GM12878 (cell line): ENCODE measurements around the gene WDR59. TPM values are rescaled to one million over a fixed set of nuclear protein-coding genes. Genes with fewer than 3 reads are reported as not detected.

Source experiments
- ATAC-seq: fragments of 200-7000 bp; cut with Tn5 transposase; 3 replicates; pipeline ENCODE4 v1.9.1; 2020; ENCODE audit warnings: mild to moderate bottlenecking, moderate library complexity
- BruUV-seq: library from RNA; stranded (reverse); fragments of 400-500 nt; replicated peaks from 2 replicates; lab custom pipeline; 2021; lab: Mats Ljungman, UMichigan
- CTCF ChIA-PET: fragments of 300-600 bp; sonication (Branson Sonifier 250); formaldehyde crosslinking; extraction: SDS; loops from one replicate; lab custom pipeline; 2021; ENCODE audit warnings: inconsistent platforms; lab: Yijun Ruan, JAX
- POLR2A ChIA-PET: fragments of 350-600 bp; formaldehyde crosslinking; extraction: SDS; loops from one replicate; lab custom pipeline; 2021; ENCODE audit warnings: inconsistent platforms; lab: Charles Lee
- RAD21 ChIA-PET: fragments of 300-600 bp; sonication (Branson Sonifier 250); formaldehyde crosslinking; loops from one replicate; lab custom pipeline; 2023; ENCODE audit warnings: antibody characterized with exemption; ENCODE audit not compliant: unreplicated experiment; lab: Charles Lee
- SMC1A ChIA-PET: fragments of 300-600 bp; sonication (Branson Sonifier 250); formaldehyde crosslinking; loops from one replicate; lab custom pipeline; 2023; ENCODE audit not compliant: unreplicated experiment, uncharacterized antibody; lab: Charles Lee
- DNase-seq: peaks from one replicate; pipeline ENCODE4 v3.0.0-alpha.2; 2011; ENCODE audit warnings: low read depth, low spot score
- FAIRE-seq: peaks from 3 replicates; lab custom pipeline; 2011; peaks lifted over from hg19 to GRCh38; lab: Jason Lieb, UNC
- H2AFZ ChIP-seq: 2 replicates; pipeline ENCODE4 v1.6.0; 2011; ENCODE audit warnings: low read depth, low read length, control low read depth; ENCODE audit not compliant: control insufficient read depth
- H3K27ac ChIP-seq: 2 replicates; pipeline ENCODE4 v1.5.1; 2011; ENCODE audit warnings: control low read depth; ENCODE audit not compliant: control insufficient read depth, insufficient read depth
- H3K27me3 ChIP-seq, 2 experiments: replicated peaks in 1 of 2; 2 replicates each; pipeline versions ENCODE4 v1.6.0 to v1.6.1; 2011; ENCODE audit warnings: low read length in 1 of 2; ENCODE audit not compliant: control insufficient read depth in 2 of 2, insufficient read depth in 2 of 2
- H3K36me3 ChIP-seq, 2 experiments: 2 replicates each; pipeline ENCODE4 v1.5.1; 2011; ENCODE audit warnings: low read length in 1 of 2; ENCODE audit not compliant: control insufficient read depth in 2 of 2, insufficient read depth in 2 of 2
- H3K4me1 ChIP-seq: 2 replicates; pipeline ENCODE4 v1.6.1; 2011; ENCODE audit warnings: mild to moderate bottlenecking, low read length, moderate library complexity, mixed read lengths; ENCODE audit not compliant: control insufficient read depth, insufficient read depth
- H3K4me2 ChIP-seq: 2 replicates; pipeline ENCODE4 v1.6.0; 2011; ENCODE audit warnings: control low read depth; ENCODE audit not compliant: control insufficient read depth, insufficient read depth
- H3K4me3 ChIP-seq: fragments of 200-600 bp; sonication (generic); 2 replicates; pipeline ENCODE4 v1.5.1; 2016
- H3K79me2 ChIP-seq: 2 replicates; pipeline ENCODE4 v1.6.0; 2011; ENCODE audit warnings: low read length; ENCODE audit not compliant: control insufficient read depth, insufficient read depth
- H3K9ac ChIP-seq: 2 replicates; pipeline ENCODE4 v1.8.0; 2011; ENCODE audit warnings: low read length, control low read depth, mixed read lengths; ENCODE audit not compliant: control insufficient read depth, insufficient read depth
- H3K9me3 ChIP-seq: replicated peaks from 3 replicates; pipeline ENCODE4 v1.5.1; 2011; ENCODE audit warnings: mild to moderate bottlenecking, low read length; ENCODE audit not compliant: control insufficient read depth, insufficient read depth
- H4K20me1 ChIP-seq: 2 replicates; pipeline ENCODE4 v1.6.0; 2011; ENCODE audit not compliant: control insufficient read depth, insufficient read depth
- KLF5 ChIP-seq: fragments of 450-650 bp; IDR thresholded peaks from 2 replicates; pipeline ENCODE4 v1.6.1; 2014; ENCODE audit warnings: mild to moderate bottlenecking; ENCODE audit not compliant: partially characterized antibody
- PRDM15 ChIP-seq: fragments of 450-650 bp; formaldehyde crosslinking; IDR thresholded peaks from 2 replicates; pipeline ENCODE4 v1.4.0; 2020; ENCODE audit warnings: mild to moderate bottlenecking, moderate library complexity
- RFX5 ChIP-seq: IDR thresholded peaks from 2 replicates; pipeline ENCODE4 v1.6.1; 2011; ENCODE audit warnings: low read depth, low read length, improper control_type of control experiment
- WGBS: methylation state at CpG from one replicate; pipeline ENCODE4 v1.1.6; 2016; ENCODE audit warnings: low lambda C conversion rate; ENCODE audit not compliant: insufficient replicate concordance, insufficient coverage; ENCODE audit errors: missing lambda C conversion rate; 5-methylcytosine and 5-hydroxymethylcytosine counted together
- in situ Hi-C: fragments of 300-500 bp; cut with MboI; formaldehyde crosslinking; loops from 9 replicates; pipeline ENCODE4 v1.14.3; 2018; ENCODE audit warnings: mixed read lengths
- intact Hi-C: fragments of 100-400 bp; cut with micrococcal nuclease; formaldehyde crosslinking; loops from one replicate; pipeline ENCODE4 v1.14.2; 2022; ENCODE audit not compliant: unreplicated experiment
- polyA plus RNA-seq, 11 experiments: library from polyadenylated mRNA; depleted of rRNA in 4 of 11; unstranded in 6 of 11; stranded (reverse) in 5 of 11; fragments of >200 nt; fragmentation: Nextera tagmentation in 4 of 11; fragmentation: Illumina TruSeq in 1 of 11; extraction: Ambion mirVana in 4 of 11; extraction: Trizol in 1 of 11; gene quantifications; 1 replicate in 1 of 11; 2 replicates in 10 of 11; pipeline versions ENCODE4 v1.2.1 to v1.2.3, GENCODE V29; 2011 to 2016; ENCODE audit warnings: inconsistent platforms in 2 of 11, missing spikeins in 2 of 11, low read depth in 1 of 11
- total RNA-seq, 4 experiments: library from RNA; depleted of rRNA in 3 of 4; stranded (reverse); fragments of >200 nt in 3 of 4; fragmentation: Illumina TruSeq in 1 of 4; extraction: Trizol in 1 of 4; gene quantifications; 2 replicates each; pipeline versions ENCODE4 v1.2.1 to v1.2.3, GENCODE V29; 2013 to 2021
- TF ChIP-seq, protein P1 (sequence below): IDR thresholded peaks from 2 replicates; pipeline ENCODE4 v1.6.1; 2012; ENCODE audit warnings: mild to moderate bottlenecking, low read depth, low read length

Gene WDR59
- total and polyA plus RNA-seq, 10 of the 15 experiments (the other 5 are each of a cell fraction or from before 2014, with no cell fraction given) = 9.7 to 78.4 (median 24.5) TPM

- no peak for TF ChIP-seq PRDM15 (CRISPR knock-in tag)
- ATAC-seq (no peak), DNase-seq (no peak), FAIRE-seq (no peak)
- no peaks in the 10 kb centered on the region for H3K79me2 ChIP-seq
- H2AFZ ChIP-seq = no peak overlapping the region
- CTCF ChIA-PET = interaction anchor here (1.5 to 2.1 kb wide), 2 partner anchors 15 to 234 kb away, joined by 4 to 11 read pairs; no protein-coding TSS in a partner anchor
- H3K4me2 ChIP-seq = no peak overlapping the region
- H3K27me3 ChIP-seq = no peaks in the 10 kb centered on the region
- H4K20me1 ChIP-seq = no peaks in the 10 kb centered on the region
- RAD21 ChIA-PET = no interaction called here
- no peak overlapping the region for H3K9ac ChIP-seq
- H3K36me3 ChIP-seq = peaks cover 1 to 7% of the 10 kb centered on the region in 2 experiments; a peak in 2 of 4 replicates
- POLR2A ChIA-PET = no interaction called here
- intact Hi-C loops = loop anchor here (5.0 kb wide), 1 partner anchor 235 kb away; no protein-coding TSS in a partner anchor
- no peak overlapping the region for H3K4me3 ChIP-seq
- BruUV-seq = no TSS peak
- SMC1A ChIA-PET = no interaction called here
- H3K4me1 ChIP-seq = no peaks in the 10 kb centered on the region
- no peak overlapping the region for H3K27ac ChIP-seq
- H3K9me3 ChIP-seq = no peaks in the 10 kb centered on the region
- in situ Hi-C loops = no loop called here
- 96% methylated on average over 7 of the region's 7 CpGs for WGBS
These were observed 107.2 kb downstream of the WDR59 start for GRCh38 chr16:74877706-74878105.

GRCh38 chr16:74874912-74875546 is 109.9 kb downstream of the WDR59 start:
- in situ Hi-C loops = no loop called here
- Histone ChIP-seq H3K4me1 (no peaks in the 10 kb centered on the region), H3K36me3 (peaks cover 1 to 7% of the 10 kb centered on the region in 2 experiments; a peak in 2 of 4 replicates), H2AFZ (no peak overlapping the region), H4K20me1 (no peaks in the 10 kb centered on the region), H3K9me3 (no peaks in the 10 kb centered on the region), H3K27ac (no peak overlapping the region), H3K9ac (no peak overlapping the region), H3K79me2 (no peaks in the 10 kb centered on the region)
- ChIA-PET POLR2A (no interaction called here), SMC1A (no interaction called here), CTCF (no interaction called here), RAD21 (no interaction called here)
- ATAC-seq (no peak), DNase-seq (no peak), FAIRE-seq (no peak)
- BruUV-seq = no TSS peak
- 86% methylated on average over 13 of the region's 13 CpGs for WGBS
- TF ChIP-seq RFX5 = no peak
- TF ChIP-seq, protein P1, sequence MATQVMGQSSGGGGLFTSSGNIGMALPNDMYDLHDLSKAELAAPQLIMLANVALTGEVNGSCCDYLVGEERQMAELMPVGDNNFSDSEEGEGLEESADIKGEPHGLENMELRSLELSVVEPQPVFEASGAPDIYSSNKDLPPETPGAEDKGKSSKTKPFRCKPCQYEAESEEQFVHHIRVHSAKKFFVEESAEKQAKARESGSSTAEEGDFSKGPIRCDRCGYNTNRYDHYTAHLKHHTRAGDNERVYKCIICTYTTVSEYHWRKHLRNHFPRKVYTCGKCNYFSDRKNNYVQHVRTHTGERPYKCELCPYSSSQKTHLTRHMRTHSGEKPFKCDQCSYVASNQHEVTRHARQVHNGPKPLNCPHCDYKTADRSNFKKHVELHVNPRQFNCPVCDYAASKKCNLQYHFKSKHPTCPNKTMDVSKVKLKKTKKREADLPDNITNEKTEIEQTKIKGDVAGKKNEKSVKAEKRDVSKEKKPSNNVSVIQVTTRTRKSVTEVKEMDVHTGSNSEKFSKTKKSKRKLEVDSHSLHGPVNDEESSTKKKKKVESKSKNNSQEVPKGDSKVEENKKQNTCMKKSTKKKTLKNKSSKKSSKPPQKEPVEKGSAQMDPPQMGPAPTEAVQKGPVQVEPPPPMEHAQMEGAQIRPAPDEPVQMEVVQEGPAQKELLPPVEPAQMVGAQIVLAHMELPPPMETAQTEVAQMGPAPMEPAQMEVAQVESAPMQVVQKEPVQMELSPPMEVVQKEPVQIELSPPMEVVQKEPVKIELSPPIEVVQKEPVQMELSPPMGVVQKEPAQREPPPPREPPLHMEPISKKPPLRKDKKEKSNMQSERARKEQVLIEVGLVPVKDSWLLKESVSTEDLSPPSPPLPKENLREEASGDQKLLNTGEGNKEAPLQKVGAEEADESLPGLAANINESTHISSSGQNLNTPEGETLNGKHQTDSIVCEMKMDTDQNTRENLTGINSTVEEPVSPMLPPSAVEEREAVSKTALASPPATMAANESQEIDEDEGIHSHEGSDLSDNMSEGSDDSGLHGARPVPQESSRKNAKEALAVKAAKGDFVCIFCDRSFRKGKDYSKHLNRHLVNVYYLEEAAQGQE = no peak
- no peak for TF ChIP-seq KLF5
- TF ChIP-seq, all 136 proteins: peak for 0
- H3K4me2 ChIP-seq = no peak overlapping the region
- intact Hi-C loops = loop anchor here (5.0 kb wide), 1 partner anchor 237 kb away; no protein-coding TSS in a partner anchor
- no peaks in the 10 kb centered on the region for H3K27me3 ChIP-seq
- no peak overlapping the region for H3K4me3 ChIP-seq
